Nephron (organoid): ENCODE measurements around the gene IRF4.
A peak's percentile ranks its signal among the peaks of the same experiment; 100 is the strongest.

Experiments used
- H3K27ac Mint-ChIP-seq, 3 experiments: 2 replicates each; pipeline ENCODE4 v1.8.0; 2020; ENCODE audit warnings: mixed read lengths in 3 of 3, mild to moderate bottlenecking in 2 of 3, moderate library complexity in 1 of 3
- H3K27me3 Mint-ChIP-seq: 2 replicates; pipeline ENCODE4 v1.8.0; 2021; ENCODE audit warnings: low read depth, mild to moderate bottlenecking, moderate library complexity, mixed read lengths
- H3K36me3 Mint-ChIP-seq: 2 replicates; pipeline ENCODE4 v1.8.0; 2020; ENCODE audit warnings: low read depth, mixed read lengths
- H3K4me1 Mint-ChIP-seq: 2 replicates; pipeline ENCODE4 v1.8.0; 2020; ENCODE audit warnings: mixed read lengths
- H3K4me3 Mint-ChIP-seq, 3 experiments: 2 replicates each; pipeline ENCODE4 v1.8.0; 2020; ENCODE audit warnings: mild to moderate bottlenecking in 3 of 3, mixed read lengths in 3 of 3, moderate library complexity in 2 of 3
- H3K9me3 Mint-ChIP-seq: 2 replicates; pipeline ENCODE4 v1.8.0; 2020; ENCODE audit warnings: mixed read lengths
- TF ChIP-seq, protein P1 (sequence below), 3 experiments: fragments of 200-600 bp; sonication (generic); IDR thresholded peaks; one replicate each; pipeline ENCODE4 v1.5.0; 2021; ENCODE audit warnings: antibody characterized with exemption in 3 of 3; ENCODE audit not compliant: unreplicated experiment in 3 of 3

Gene IRF4

GRCh38 chr6:391559-392440, at the start of gene IRF4:
Gene IRF4, plus strand, starts transcription at chr6:391752. Its CDS starts 1,401 bp downstream, at chr6:393153.
- Mint-ChIP-seq H3K9me3 (peaks cover 3% of the 10 kb centered on the region), H3K27me3 (peaks cover 97% of the 10 kb centered on the region), H3K4me1 (peaks cover 13% of the 10 kb centered on the region), H3K27ac (no peak within 1 kb of the TSS), H3K36me3 (no peaks in the 10 kb centered on the region), H3K4me3 (peak within 1 kb of the TSS; percentile 78 to 87 (median 82))
- TF ChIP-seq, protein P1, sequence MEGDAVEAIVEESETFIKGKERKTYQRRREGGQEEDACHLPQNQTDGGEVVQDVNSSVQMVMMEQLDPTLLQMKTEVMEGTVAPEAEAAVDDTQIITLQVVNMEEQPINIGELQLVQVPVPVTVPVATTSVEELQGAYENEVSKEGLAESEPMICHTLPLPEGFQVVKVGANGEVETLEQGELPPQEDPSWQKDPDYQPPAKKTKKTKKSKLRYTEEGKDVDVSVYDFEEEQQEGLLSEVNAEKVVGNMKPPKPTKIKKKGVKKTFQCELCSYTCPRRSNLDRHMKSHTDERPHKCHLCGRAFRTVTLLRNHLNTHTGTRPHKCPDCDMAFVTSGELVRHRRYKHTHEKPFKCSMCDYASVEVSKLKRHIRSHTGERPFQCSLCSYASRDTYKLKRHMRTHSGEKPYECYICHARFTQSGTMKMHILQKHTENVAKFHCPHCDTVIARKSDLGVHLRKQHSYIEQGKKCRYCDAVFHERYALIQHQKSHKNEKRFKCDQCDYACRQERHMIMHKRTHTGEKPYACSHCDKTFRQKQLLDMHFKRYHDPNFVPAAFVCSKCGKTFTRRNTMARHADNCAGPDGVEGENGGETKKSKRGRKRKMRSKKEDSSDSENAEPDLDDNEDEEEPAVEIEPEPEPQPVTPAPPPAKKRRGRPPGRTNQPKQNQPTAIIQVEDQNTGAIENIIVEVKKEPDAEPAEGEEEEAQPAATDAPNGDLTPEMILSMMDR (IDR thresholded peaks at IDR 0.05; ENCODE audit: unreplicated experiment in 3 of 3), result no peak

DNA sequence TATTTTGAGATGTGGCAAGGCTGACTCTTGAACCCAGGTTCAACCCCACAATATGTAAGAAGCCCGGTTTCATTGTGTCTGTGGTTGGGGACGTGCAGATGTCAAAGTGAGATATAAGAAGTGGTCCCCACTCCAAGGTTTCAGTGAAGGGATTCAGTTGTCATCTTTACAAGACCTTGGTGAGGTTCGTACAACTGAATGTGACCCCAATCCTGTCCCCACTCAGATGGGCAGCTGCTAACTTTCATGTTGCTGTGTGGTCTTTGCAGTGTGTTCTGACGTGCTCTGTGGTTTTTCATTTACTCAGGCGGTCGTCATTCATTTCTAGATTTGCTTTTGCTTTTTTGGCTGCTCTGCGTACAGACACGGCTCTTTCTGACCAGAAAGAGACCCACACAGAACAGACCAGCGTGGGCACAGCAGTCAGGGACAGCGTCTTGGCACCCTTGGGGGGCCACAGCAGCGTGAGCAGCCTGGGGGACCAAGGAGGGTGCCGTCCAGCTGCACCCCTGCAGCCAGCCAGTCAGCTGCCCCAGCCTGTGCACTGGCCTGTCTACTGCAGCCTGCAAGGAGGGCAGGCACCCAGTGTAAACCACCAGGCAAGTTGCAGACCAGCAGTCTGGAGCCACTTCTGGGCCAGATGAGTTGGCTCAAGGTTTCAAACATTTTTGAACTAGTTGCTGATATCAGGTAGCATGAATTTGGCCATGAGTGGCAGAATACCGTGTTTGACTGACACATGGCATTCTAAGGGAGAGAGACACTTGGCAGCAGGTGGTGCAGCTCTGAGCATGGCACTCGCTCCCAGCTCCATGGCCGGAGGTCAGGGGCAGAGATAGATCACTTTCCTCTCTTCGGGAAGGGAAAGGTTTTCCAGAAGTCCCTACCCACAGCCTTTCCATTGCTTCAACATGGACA, 49.4 kb upstream of the IRF4 start:
- H3K4me1 Mint-ChIP-seq, result peaks cover 12% of the 10 kb centered on the region
- H3K9me3 Mint-ChIP-seq, result peaks cover 38% of the 10 kb centered on the region
- TF ChIP-seq, protein P1 (IDR thresholded peaks at IDR 0.05; ENCODE audit: unreplicated experiment in 3 of 3), result no peak
- peaks cover 15% of the 10 kb centered on the region for H3K36me3 Mint-ChIP-seq
- H3K4me3 Mint-ChIP-seq, result no peak overlapping the region
- no peaks in the 10 kb centered on the region for H3K27me3 Mint-ChIP-seq
- no peak overlapping the region for H3K27ac Mint-ChIP-seq

- H3K4me1 Mint-ChIP-seq, result peaks cover 10% of the 10 kb centered on the region
- H3K36me3 Mint-ChIP-seq, result peaks cover 19% of the 10 kb centered on the region
- no peaks in the 10 kb centered on the region for H3K27me3 Mint-ChIP-seq
- no peak overlapping the region for H3K4me3 Mint-ChIP-seq
- peaks cover 36% of the 10 kb centered on the region for H3K9me3 Mint-ChIP-seq
- H3K27ac Mint-ChIP-seq, result no peak overlapping the region
- TF ChIP-seq, protein P1 (IDR thresholded peaks at IDR 0.05; ENCODE audit: unreplicated experiment in 3 of 3), result no peak
These were observed 48.7 kb upstream of the IRF4 start for GRCh38 chr6:342832-343179.

DNA sequence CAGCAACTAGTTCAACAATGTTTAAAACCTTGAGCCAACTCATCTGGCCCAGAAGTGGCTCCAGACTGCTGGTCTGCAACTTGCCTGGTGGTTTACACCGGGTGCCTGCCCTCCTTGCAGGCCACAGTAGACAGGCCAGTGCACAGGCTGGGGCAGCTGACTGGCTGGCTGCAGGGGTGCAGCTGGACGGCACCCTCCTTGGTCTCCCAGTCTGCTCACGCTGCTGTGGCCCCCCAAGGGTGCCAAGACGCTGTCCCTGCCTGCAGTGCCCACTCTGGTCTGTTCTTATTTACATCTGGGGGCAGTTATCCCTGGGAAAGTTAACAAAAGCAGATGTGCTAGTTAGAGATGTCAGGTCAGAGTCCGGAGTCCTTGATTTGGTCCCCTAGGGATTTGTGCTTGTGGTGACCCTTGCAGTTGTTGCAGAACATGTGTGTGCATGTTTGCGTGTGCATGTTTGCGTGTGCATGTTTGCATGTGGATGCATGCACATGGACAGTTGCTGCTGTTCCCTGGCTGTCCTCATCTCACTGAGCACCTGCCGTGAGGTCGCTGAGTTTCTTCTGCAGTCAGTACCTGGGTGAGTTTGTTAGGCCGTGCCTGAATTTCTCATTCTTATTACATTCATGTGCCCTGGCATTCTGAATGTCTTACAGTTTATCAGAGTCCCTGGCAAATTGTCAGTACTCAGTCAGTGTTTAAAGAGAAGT, 48.2 kb upstream of the IRF4 start:
- Mint-ChIP-seq H3K9me3 (peaks cover 32% of the 10 kb centered on the region), H3K4me3 (no peak overlapping the region)
- TF ChIP-seq, protein P1 (IDR thresholded peaks at IDR 0.05; ENCODE audit: unreplicated experiment in 3 of 3), result no peak

DNA sequence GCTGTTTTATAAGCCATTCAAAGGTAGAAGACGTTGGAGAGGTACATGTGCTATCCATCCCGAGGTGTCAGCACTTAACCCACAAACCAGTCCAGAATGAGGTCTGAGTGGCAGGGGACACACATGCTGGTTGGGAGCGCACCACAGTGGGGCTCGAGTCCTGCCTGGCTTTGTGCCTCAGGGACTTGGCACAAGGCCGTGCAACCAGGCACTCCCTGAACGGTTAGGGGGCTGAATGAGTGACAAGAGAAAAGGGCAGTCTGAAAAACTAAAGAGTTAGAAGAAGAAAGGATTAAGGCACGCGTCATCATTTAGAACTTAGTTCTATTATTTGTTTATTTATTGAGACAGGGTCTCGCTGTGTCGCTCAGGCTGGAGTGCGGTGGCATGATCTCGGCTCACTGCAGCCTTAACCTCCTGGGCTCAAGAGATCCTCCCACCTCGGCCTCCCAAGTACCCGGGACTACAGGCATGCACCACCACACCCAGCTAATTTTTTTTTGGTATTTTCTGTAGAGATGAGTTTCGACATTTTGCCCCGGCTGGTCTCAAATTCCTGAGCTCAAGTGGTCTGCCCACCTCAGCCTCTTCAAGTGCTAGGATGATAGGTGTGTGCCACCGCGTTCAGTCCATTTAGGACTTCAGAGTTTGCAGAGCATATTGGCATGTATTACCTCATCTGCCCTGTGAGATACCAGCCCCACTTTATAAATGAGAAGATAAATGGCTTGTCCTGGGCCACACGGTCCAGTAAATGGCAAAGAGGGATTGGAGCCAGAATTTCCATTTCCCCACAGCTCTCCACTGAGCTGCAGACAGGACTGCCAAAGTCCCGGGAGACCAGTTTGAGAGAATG, 47.4 kb upstream of the IRF4 start:
- H3K4me3 Mint-ChIP-seq, result no peak overlapping the region
- H3K27me3 Mint-ChIP-seq, result no peaks in the 10 kb centered on the region
- peaks cover 38% of the 10 kb centered on the region for H3K9me3 Mint-ChIP-seq
- no peak overlapping the region for H3K27ac Mint-ChIP-seq
- peaks cover 28% of the 10 kb centered on the region for H3K36me3 Mint-ChIP-seq
- H3K4me1 Mint-ChIP-seq, result no peaks in the 10 kb centered on the region
- TF ChIP-seq, protein P1 (IDR thresholded peaks at IDR 0.05; ENCODE audit: unreplicated experiment in 3 of 3), result no peak

More for the DNA sequence above, 48.2 kb upstream of the IRF4 start:
- H3K27me3 Mint-ChIP-seq, result no peaks in the 10 kb centered on the region
- H3K27ac Mint-ChIP-seq, result no peak overlapping the region
- H3K4me1 Mint-ChIP-seq, result peaks cover 5% of the 10 kb centered on the region
- H3K36me3 Mint-ChIP-seq, result peaks cover 22% of the 10 kb centered on the region
